Panc1 (cell line): ENCODE results near the gene MAMSTR. TPM values are rescaled to one million over a fixed set of nuclear protein-coding genes. Genes with fewer than 3 reads are reported as not detected.
"Not testable (repeated sequence)": the region's sequence is repeated elsewhere in the genome, so short reads cannot be mapped to it uniquely, and the experiment has no call there.

Experiments used
- ATAC-seq: fragments of 200-7000 bp; cut with Tn5 transposase; 2 replicates; pipeline ENCODE4 v1.9.1; 2020; ENCODE audit warnings: mild to moderate bottlenecking, moderate library complexity
- BruUV-seq: library from RNA; stranded (reverse); fragments of 400-500 nt; replicated peaks from 2 replicates; lab custom pipeline; 2021; lab: Mats Ljungman, UMichigan
- CTCF ChIA-PET: fragments of 300-600 bp; sonication (Branson Sonifier 250); formaldehyde crosslinking; loops from one replicate; lab custom pipeline; 2022; ENCODE audit warnings: antibody characterized with exemption; lab: Charles Lee
- POLR2A ChIA-PET: fragments of 300-600 bp; sonication (Branson Sonifier 250); formaldehyde crosslinking; loops from one replicate; lab custom pipeline; 2022; ENCODE audit warnings: antibody characterized with exemption; lab: Charles Lee
- DNase-seq: peaks from one replicate; pipeline ENCODE4 v3.0.0-alpha.2; 2010; ENCODE audit warnings: low read depth, low spot score
- H3K27ac ChIP-seq: 2 replicates; pipeline ENCODE4 v1.5.1; 2011; ENCODE audit warnings: mild to moderate bottlenecking, low read length, inconsistent platforms
- H3K27me3 ChIP-seq: fragments of 200-500 bp; sonication (Bioruptor generic); 2 replicates; pipeline ENCODE4 v1.6.0; 2014; ENCODE audit warnings: low read length, inconsistent platforms; ENCODE audit not compliant: control insufficient read depth, insufficient read depth
- H3K36me3 ChIP-seq: fragments of 200-500 bp; sonication (Bioruptor generic); 2 replicates; pipeline ENCODE4 v1.5.1; 2014; ENCODE audit warnings: inconsistent platforms, mild to moderate bottlenecking, low read length, moderate library complexity; ENCODE audit not compliant: control insufficient read depth, insufficient read depth
- H3K4me1 ChIP-seq: 2 replicates; pipeline ENCODE4 v1.5.1; 2011; ENCODE audit warnings: inconsistent platforms, mild to moderate bottlenecking, low read length, moderate library complexity; ENCODE audit not compliant: control insufficient read depth, insufficient read depth
- H3K4me3 ChIP-seq, 2 experiments: 2 replicates each; pipeline ENCODE4 v1.5.1; 2011 to 2012; ENCODE audit warnings: low read depth in 2 of 2, low read length in 2 of 2, mild to moderate bottlenecking in 2 of 2, inconsistent platforms in 1 of 2, moderate library complexity in 1 of 2
- H3K9me3 ChIP-seq: fragments of 200-500 bp; sonication (Bioruptor generic); 2 replicates; pipeline ENCODE4 v1.5.1; 2014; ENCODE audit warnings: low read depth, mild to moderate bottlenecking, inconsistent platforms, low read length, moderate library complexity; ENCODE audit not compliant: control insufficient read depth, insufficient read depth
- POLR2AphosphoS5 ChIP-seq: IDR thresholded peaks from 2 replicates; pipeline ENCODE4 v1.6.1; 2012; ENCODE audit warnings: mild to moderate bottlenecking, low read depth, low read length, moderate library complexity
- SIN3A ChIP-seq: IDR thresholded peaks from 2 replicates; pipeline ENCODE4 v1.6.1; 2012; ENCODE audit warnings: low read depth, mild to moderate bottlenecking, low read length, moderate library complexity, borderline replicate concordance; ENCODE audit not compliant: insufficient read depth
- TCF7L2 ChIP-seq: IDR thresholded peaks from 2 replicates; pipeline ENCODE4 v1.6.1; 2011; ENCODE audit warnings: mild to moderate bottlenecking, low read depth, low read length, inconsistent platforms
- in situ Hi-C: cut with HindIII; loops from 2 replicates; pipeline ENCODE4 v1.10.0; 2016; ENCODE audit warnings: low sequenced_read_pairs, low pct_unique_long_range_greater_than_20kb
- intact Hi-C: fragments of 100-400 bp; cut with micrococcal nuclease; formaldehyde crosslinking; loops from one replicate; pipeline ENCODE4 v1.10.0; 2022; ENCODE audit not compliant: unreplicated experiment
- total RNA-seq: library from RNA; stranded (reverse); gene quantifications from one replicate; pipeline ENCODE4 v1.2.1, GENCODE V29; 2021; ENCODE audit not compliant: unreplicated experiment
- TF ChIP-seq, protein P1 (sequence below), 2 experiments: IDR thresholded peaks; 2 replicates each; pipeline ENCODE4 v1.6.1; 2011 to 2012; ENCODE audit warnings: low read depth in 2 of 2, control low read depth in 1 of 2, low read length in 1 of 2, mild to moderate bottlenecking in 1 of 2, moderate library complexity in 1 of 2; ENCODE audit not compliant: insufficient read depth in 1 of 2
- TF ChIP-seq, protein P2 (sequence below): fragments of 450-650 bp; IDR thresholded peaks from 2 replicates; pipeline ENCODE4 v1.5.1; 2017; ENCODE audit warnings: mild to moderate bottlenecking

Gene MAMSTR
- total RNA-seq, 1 experiment from 2014 or later = 3.3 TPM

DNA sequence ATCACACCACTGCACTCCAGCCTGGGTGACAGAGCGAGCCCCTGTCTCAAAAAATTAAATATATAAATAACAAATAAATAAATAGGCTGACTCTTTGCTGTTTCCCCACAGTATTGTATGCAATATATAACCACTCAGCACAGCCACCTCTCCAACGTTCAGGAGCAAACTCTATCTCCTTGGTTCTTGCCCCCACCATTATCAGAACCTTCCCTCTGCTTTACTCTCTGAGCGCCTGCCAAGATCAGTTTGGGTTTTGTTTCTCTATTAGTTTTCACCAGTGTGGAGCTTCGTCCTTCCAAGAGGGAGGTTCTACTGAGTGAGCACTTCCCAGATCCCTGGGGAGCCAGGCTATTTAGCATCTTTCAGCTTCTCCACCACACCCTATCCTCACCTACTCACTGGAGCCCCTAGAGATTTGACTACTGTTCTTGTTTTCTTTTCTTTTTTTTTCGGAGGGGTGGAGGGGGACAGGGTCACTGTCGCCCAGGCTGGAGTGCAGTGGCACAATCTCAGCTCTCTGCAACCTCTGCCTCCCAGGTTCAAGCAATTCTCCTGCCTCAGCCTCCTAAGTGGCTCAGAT lies 48.7 kb upstream of the MAMSTR start:
- ATAC-seq, in situ Hi-C loops, intact Hi-C loops, H3K27me3 ChIP-seq, H3K9me3 ChIP-seq, H3K27ac ChIP-seq, H3K36me3 ChIP-seq, H3K4me1 ChIP-seq, BruUV-seq, CTCF ChIA-PET, DNase-seq, H3K4me3 ChIP-seq, POLR2A ChIA-PET: not testable (repeated sequence)

DNA sequence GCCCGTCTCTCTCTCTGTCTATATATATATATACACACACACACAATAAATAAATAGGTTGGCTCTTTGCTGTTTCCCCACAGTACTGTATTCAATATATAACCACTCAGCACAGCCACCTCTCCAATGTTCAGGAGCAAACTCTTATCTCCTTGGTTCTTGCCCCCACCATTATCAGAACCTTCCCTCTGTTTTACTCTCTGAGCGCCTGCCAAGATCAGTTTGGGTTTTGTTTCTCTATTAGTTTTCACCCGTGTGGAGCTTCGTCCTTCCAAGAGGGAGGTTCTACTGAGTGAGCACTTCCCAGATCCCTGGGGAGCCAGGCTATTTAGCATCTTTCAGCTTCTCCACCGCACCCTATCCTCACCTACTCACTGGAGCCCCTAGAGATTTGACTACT lies 46.3 kb upstream of the MAMSTR start:
- intact Hi-C loops, DNase-seq, in situ Hi-C loops, H3K27ac ChIP-seq, H3K4me3 ChIP-seq, H3K36me3 ChIP-seq, BruUV-seq, CTCF ChIA-PET, H3K27me3 ChIP-seq, ATAC-seq, H3K9me3 ChIP-seq, POLR2A ChIA-PET, H3K4me1 ChIP-seq: not testable (repeated sequence)

DNA sequence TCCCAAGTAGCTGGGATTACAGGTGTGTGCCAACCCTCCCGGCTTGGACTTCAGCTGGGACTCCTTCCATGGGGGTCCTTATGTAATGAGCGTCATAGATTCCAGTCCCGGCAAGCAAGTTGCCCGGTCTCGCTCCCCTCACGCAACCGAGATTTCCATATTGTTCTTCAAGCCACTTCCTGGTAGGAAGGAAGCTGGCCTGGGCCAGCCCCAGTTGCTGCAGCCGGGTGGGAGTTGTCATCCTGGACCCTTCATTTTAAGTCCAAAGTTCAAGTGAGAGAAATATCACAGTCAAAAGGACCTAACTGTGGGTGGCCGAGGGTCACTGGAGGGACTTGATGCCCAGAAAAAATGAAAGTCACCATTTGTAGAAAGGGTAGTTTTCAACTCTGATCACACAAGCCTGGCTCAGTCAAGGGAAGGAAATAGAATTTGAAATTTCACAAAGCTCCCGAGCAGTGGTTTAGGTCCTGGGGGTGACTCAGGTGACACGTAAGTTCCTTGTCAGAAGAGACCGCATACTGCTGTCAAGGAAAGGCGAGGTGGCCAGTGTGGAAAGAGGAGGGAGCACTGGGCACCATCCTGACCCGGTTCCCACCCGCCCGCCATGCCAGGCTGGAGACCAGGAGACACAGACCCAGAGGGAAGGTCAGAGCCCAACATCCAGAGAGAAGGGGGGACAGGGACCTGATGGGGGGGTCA lies 41.1 kb upstream of the MAMSTR start:
- H3K4me1 ChIP-seq = no peaks in the 10 kb centered on the region; the same call in 1 of the 2 replicates
- in situ Hi-C loops (no loop called here), intact Hi-C loops (no loop called here)
- no peaks in the 10 kb centered on the region for H3K27me3 ChIP-seq
- H3K27ac ChIP-seq = no peak overlapping the region
- no TSS peak for BruUV-seq
- TF ChIP-seq POLR2AphosphoS5 = no peak
- TF ChIP-seq TCF7L2 = no peak
- TF ChIP-seq SIN3A = no peak
- TF ChIP-seq, protein P1, sequence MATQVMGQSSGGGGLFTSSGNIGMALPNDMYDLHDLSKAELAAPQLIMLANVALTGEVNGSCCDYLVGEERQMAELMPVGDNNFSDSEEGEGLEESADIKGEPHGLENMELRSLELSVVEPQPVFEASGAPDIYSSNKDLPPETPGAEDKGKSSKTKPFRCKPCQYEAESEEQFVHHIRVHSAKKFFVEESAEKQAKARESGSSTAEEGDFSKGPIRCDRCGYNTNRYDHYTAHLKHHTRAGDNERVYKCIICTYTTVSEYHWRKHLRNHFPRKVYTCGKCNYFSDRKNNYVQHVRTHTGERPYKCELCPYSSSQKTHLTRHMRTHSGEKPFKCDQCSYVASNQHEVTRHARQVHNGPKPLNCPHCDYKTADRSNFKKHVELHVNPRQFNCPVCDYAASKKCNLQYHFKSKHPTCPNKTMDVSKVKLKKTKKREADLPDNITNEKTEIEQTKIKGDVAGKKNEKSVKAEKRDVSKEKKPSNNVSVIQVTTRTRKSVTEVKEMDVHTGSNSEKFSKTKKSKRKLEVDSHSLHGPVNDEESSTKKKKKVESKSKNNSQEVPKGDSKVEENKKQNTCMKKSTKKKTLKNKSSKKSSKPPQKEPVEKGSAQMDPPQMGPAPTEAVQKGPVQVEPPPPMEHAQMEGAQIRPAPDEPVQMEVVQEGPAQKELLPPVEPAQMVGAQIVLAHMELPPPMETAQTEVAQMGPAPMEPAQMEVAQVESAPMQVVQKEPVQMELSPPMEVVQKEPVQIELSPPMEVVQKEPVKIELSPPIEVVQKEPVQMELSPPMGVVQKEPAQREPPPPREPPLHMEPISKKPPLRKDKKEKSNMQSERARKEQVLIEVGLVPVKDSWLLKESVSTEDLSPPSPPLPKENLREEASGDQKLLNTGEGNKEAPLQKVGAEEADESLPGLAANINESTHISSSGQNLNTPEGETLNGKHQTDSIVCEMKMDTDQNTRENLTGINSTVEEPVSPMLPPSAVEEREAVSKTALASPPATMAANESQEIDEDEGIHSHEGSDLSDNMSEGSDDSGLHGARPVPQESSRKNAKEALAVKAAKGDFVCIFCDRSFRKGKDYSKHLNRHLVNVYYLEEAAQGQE (IDR thresholded peaks at IDR 0.05; ENCODE audit: insufficient read depth in 1 of 2, low read depth in 2 of 2, low read length in 1 of 2) = no peak
- TF ChIP-seq, protein P2, sequence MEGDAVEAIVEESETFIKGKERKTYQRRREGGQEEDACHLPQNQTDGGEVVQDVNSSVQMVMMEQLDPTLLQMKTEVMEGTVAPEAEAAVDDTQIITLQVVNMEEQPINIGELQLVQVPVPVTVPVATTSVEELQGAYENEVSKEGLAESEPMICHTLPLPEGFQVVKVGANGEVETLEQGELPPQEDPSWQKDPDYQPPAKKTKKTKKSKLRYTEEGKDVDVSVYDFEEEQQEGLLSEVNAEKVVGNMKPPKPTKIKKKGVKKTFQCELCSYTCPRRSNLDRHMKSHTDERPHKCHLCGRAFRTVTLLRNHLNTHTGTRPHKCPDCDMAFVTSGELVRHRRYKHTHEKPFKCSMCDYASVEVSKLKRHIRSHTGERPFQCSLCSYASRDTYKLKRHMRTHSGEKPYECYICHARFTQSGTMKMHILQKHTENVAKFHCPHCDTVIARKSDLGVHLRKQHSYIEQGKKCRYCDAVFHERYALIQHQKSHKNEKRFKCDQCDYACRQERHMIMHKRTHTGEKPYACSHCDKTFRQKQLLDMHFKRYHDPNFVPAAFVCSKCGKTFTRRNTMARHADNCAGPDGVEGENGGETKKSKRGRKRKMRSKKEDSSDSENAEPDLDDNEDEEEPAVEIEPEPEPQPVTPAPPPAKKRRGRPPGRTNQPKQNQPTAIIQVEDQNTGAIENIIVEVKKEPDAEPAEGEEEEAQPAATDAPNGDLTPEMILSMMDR = no peak
- H3K9me3 ChIP-seq = no peaks in the 10 kb centered on the region
- CTCF ChIA-PET = interaction anchor here (0.7 kb wide), 1 partner anchor 175 kb away, joined by 3 read pairs; no protein-coding TSS in a partner anchor
- POLR2A ChIA-PET = no interaction called here
- no peak for ATAC-seq
- no peaks in the 10 kb centered on the region for H3K36me3 ChIP-seq
- no peak for DNase-seq
- no peak overlapping the region for H3K4me3 ChIP-seq
